Endodermal cell (in vitro differentiated cells): ENCODE measurements around the gene MGLL. TPM values are rescaled to one million over a fixed set of nuclear protein-coding genes. Genes with fewer than 3 reads are reported as not detected.

Source experiments
- DNase-seq: peaks from one replicate; pipeline ENCODE4 v3.0.0-alpha.2; 2017
- H3K27ac ChIP-seq: 2 replicates; pipeline ENCODE4 v1.5.1; 2013; ENCODE audit warnings: mild to moderate bottlenecking, low read depth, low read length, moderate library complexity
- H3K27me3 ChIP-seq: 2 replicates; pipeline ENCODE4 v1.6.1; 2013; ENCODE audit warnings: mild to moderate bottlenecking, low read length, moderate library complexity; ENCODE audit not compliant: insufficient read depth, control insufficient read depth, poor library complexity, severe bottlenecking
- H3K36me3 ChIP-seq: 2 replicates; pipeline ENCODE4 v1.7.0; 2013; ENCODE audit warnings: mild to moderate bottlenecking, low read length, moderate library complexity; ENCODE audit not compliant: control insufficient read depth, insufficient read depth
- H3K4me1 ChIP-seq: one replicate; pipeline ENCODE4 v1.7.0; 2013; ENCODE audit warnings: low read length; ENCODE audit not compliant: control insufficient read depth, insufficient read depth
- H3K4me3 ChIP-seq: 2 replicates; pipeline ENCODE4 v1.5.1; 2013; ENCODE audit warnings: mild to moderate bottlenecking, low read length, moderate library complexity
- H3K9ac ChIP-seq: 2 replicates; pipeline ENCODE4 v1.6.1; 2013; ENCODE audit warnings: mild to moderate bottlenecking, low read length, moderate library complexity; ENCODE audit not compliant: poor library complexity, severe bottlenecking; ENCODE audit errors: extremely low read depth
- H3K9me3 ChIP-seq: 2 replicates; pipeline ENCODE4 v1.6.1; 2013; ENCODE audit warnings: mild to moderate bottlenecking, low read length, moderate library complexity; ENCODE audit not compliant: control insufficient read depth
- H3K27ac Mint-ChIP-seq: 2 replicates; pipeline ENCODE4 v1.8.0; 2020; ENCODE audit warnings: mixed read lengths
- H3K27me3 Mint-ChIP-seq: 2 replicates; pipeline ENCODE4 v1.8.0; 2021; ENCODE audit warnings: mild to moderate bottlenecking, mixed read lengths; ENCODE audit not compliant: insufficient read depth
- H3K36me3 Mint-ChIP-seq: 2 replicates; pipeline ENCODE4 v1.8.0; 2020; ENCODE audit warnings: low read depth, mixed read lengths
- H3K4me1 Mint-ChIP-seq: 2 replicates; pipeline ENCODE4 v1.8.0; 2020; ENCODE audit warnings: mixed read lengths
- H3K4me3 Mint-ChIP-seq: 2 replicates; pipeline ENCODE4 v1.8.0; 2020; ENCODE audit warnings: mild to moderate bottlenecking, moderate library complexity, mixed read lengths
- H3K9me3 Mint-ChIP-seq: 2 replicates; pipeline ENCODE4 v1.8.0; 2020; ENCODE audit warnings: mild to moderate bottlenecking, mixed read lengths
- WGBS, 2 experiments: methylation state at CpG; one replicate each; pipeline versions ENCODE4 v1.1.5 to v1.1.7; 2013; ENCODE audit warnings: missing lambda C conversion rate in 2 of 2, mixed read lengths in 1 of 2; ENCODE audit not compliant: insufficient coverage in 1 of 2, insufficient read length in 1 of 2; 5-methylcytosine and 5-hydroxymethylcytosine counted together
- total RNA-seq, 2 donors: library from RNA; stranded (reverse); fragmentation: NEBNext Ultra II Directional in 1 of 2; extraction: Animal tissue kit (Norgen Biotek cat#: 25700) in 1 of 2; gene quantifications; 2 replicates in 1 of 2; 3 replicates in 1 of 2; pipeline ENCODE4 v1.2.1, GENCODE V29; 2021
- TF ChIP-seq, protein P1 (sequence below): fragments of 200-600 bp; sonication (generic); conservative IDR thresholded peaks from 2 replicates; pipeline ENCODE4 v1.5.0; 2021; ENCODE audit warnings: antibody characterized with exemption, mild to moderate bottlenecking

MGLL gene
- total RNA-seq, 2 donors from 2014 or later = 0.22 TPM; not detected in 1

DNA sequence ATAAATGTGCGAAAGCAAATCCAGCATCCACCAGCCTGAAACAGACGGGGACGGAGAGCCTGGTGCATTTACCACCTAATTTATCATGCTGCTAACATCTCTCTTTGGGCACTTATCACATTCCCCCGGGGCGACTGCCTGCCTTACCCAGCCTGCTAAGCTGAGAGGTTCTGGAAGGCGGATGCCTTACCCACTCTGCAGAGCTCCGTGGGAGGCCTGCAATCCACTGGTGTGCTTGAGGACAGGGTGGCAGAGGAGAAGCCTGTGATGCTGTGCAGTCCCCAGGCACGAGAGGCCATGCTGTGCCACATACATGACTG is 25.5 kb downstream of the MGLL start:
- no peaks in the 10 kb centered on the region for H3K36me3 Mint-ChIP-seq
- no peak overlapping the region for H3K9ac ChIP-seq
- H3K27me3 Mint-ChIP-seq = no peaks in the 10 kb centered on the region
- H3K4me1 Mint-ChIP-seq = no peaks in the 10 kb centered on the region
- H3K36me3 ChIP-seq = no peaks in the 10 kb centered on the region
- no peaks in the 10 kb centered on the region for H3K9me3 Mint-ChIP-seq
- H3K4me3 ChIP-seq = no peak overlapping the region
- H3K27ac ChIP-seq = no peak overlapping the region
- TF ChIP-seq, protein P1, sequence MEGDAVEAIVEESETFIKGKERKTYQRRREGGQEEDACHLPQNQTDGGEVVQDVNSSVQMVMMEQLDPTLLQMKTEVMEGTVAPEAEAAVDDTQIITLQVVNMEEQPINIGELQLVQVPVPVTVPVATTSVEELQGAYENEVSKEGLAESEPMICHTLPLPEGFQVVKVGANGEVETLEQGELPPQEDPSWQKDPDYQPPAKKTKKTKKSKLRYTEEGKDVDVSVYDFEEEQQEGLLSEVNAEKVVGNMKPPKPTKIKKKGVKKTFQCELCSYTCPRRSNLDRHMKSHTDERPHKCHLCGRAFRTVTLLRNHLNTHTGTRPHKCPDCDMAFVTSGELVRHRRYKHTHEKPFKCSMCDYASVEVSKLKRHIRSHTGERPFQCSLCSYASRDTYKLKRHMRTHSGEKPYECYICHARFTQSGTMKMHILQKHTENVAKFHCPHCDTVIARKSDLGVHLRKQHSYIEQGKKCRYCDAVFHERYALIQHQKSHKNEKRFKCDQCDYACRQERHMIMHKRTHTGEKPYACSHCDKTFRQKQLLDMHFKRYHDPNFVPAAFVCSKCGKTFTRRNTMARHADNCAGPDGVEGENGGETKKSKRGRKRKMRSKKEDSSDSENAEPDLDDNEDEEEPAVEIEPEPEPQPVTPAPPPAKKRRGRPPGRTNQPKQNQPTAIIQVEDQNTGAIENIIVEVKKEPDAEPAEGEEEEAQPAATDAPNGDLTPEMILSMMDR = no peak
- H3K4me1 ChIP-seq = no peaks in the 10 kb centered on the region
- no peaks in the 10 kb centered on the region for H3K27me3 ChIP-seq
- H3K27ac Mint-ChIP-seq = no peak overlapping the region
- 87 to 90% methylated on average over 4 to 8 of the region's 8 CpGs for WGBS, 2 experiments
- no peaks in the 10 kb centered on the region for H3K9me3 ChIP-seq
- DNase-seq = peak; percentile 33
- no peak overlapping the region for H3K4me3 Mint-ChIP-seq

DNA sequence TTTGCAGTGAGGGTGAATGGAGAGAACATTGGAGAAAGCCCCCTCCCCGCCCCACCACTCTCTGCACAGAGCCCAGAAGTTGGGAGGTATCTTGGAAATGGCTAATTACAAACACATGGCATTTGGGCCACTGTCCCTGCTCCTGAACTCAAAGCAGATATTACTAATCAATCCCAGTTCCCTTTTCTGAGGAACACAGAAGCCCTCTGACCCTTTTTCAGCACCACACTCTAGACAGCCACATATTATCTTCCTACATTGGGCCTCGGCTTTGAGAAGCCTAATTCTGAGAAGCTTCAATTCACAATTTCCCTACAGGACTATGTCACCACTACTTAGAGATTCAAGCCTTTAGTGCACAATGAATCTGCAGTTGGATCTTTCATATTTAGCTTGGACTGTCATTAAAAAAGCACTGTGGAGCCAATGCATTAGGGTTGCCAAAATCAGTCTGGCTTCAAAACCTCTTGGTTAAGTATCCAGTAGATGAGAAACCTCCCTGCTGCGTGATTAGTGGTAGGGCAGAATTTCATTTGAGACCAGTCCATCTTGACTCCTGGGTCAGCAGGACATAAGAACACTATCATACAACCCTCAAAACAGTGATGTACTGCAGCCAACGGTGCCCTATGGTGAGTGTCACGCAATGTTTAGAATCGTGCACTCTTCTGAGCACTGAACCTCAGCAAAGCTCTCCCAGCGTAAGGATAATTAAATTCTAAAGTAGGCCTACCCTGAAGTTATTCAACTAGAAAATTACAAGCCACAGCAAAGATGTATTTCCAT is 26.1 kb downstream of the MGLL start:
- Histone ChIP-seq H3K27ac (no peak overlapping the region), H3K27me3 (no peaks in the 10 kb centered on the region), H3K4me3 (no peak overlapping the region), H3K9me3 (no peaks in the 10 kb centered on the region), H3K4me1 (no peaks in the 10 kb centered on the region), H3K9ac (no peak overlapping the region), H3K36me3 (no peaks in the 10 kb centered on the region)
- Mint-ChIP-seq H3K4me1 (peaks cover 2% of the 10 kb centered on the region), H3K36me3 (no peaks in the 10 kb centered on the region), H3K9me3 (no peaks in the 10 kb centered on the region), H3K4me3 (no peak overlapping the region), H3K27me3 (no peaks in the 10 kb centered on the region), H3K27ac (no peak overlapping the region)
- TF ChIP-seq, protein P1 = no peak
- DNase-seq = no peak
- WGBS, 2 experiments = 81 to 93% methylated on average over 2 to 7 of the region's 7 CpGs

DNA sequence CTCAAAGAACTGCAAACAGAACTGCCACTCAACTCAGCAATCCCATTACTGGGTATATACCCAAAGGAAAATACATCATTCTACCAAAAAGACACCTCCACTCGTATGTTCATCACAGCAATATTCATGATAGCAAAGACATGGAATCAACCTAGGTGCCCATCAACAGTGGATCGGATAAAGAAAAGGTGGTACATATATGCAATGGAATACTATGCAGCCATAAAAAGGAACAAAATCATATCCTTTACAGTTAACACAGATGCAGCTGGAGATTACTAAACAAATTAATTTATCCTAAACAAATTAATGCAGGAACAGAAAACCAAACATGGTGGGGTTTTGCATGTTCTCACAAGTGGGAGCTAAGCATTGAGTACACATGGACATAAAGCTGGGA is 27.3 kb downstream of the MGLL start:
- H3K27me3 Mint-ChIP-seq = no peaks in the 10 kb centered on the region
- H3K36me3 Mint-ChIP-seq = no peaks in the 10 kb centered on the region
- peaks cover 9% of the 10 kb centered on the region for H3K4me1 Mint-ChIP-seq
- Histone ChIP-seq H3K27me3 (no peaks in the 10 kb centered on the region), H3K36me3 (no peaks in the 10 kb centered on the region), H3K4me3 (no peak overlapping the region), H3K9ac (no peak overlapping the region), H3K4me1 (no peaks in the 10 kb centered on the region), H3K27ac (no peak overlapping the region), H3K9me3 (no peaks in the 10 kb centered on the region)
- no peak for DNase-seq
- H3K4me3 Mint-ChIP-seq = no peak overlapping the region
- no peak overlapping the region for H3K27ac Mint-ChIP-seq
- TF ChIP-seq, protein P1 = no peak
- H3K9me3 Mint-ChIP-seq = no peaks in the 10 kb centered on the region
- WGBS, 2 experiments = 92% methylated on average over 2 of the region's 2 CpGs; no CpG with 5 or more reads in 1 of the 2 experiments
